Osteoblast (primary cell): ENCODE data around the gene GNB3. TPM values are rescaled to one million over a fixed set of nuclear protein-coding genes. Genes with fewer than 3 reads are reported as not detected.

Source experiments
- DNase-seq: peaks from one replicate; pipeline ENCODE4 v3.0.0; 2011; ENCODE audit warnings: low spot score, mixed read lengths; ENCODE audit not compliant: insufficient read length; ENCODE audit errors: missing footprints
- H2AFZ ChIP-seq: 2 replicates; pipeline ENCODE4 v1.6.0; 2011; ENCODE audit warnings: mild to moderate bottlenecking, low read length
- H3K27ac ChIP-seq: 2 replicates; pipeline ENCODE4 v1.5.1; 2011; ENCODE audit warnings: mild to moderate bottlenecking, low read depth, low read length, moderate library complexity
- H3K27me3 ChIP-seq: 2 replicates; pipeline ENCODE4 v1.6.0; 2012; ENCODE audit warnings: mild to moderate bottlenecking, control low read depth, inconsistent platforms, low read length, moderate library complexity; ENCODE audit not compliant: insufficient read depth
- H3K36me3 ChIP-seq: 2 replicates; pipeline ENCODE4 v1.5.1; 2011; ENCODE audit warnings: mild to moderate bottlenecking, low read length, control low read depth, moderate library complexity; ENCODE audit not compliant: insufficient read depth
- H3K4me1 ChIP-seq: 2 replicates; pipeline ENCODE4 v1.5.1; 2011; ENCODE audit warnings: mild to moderate bottlenecking, low read length, control low read depth, moderate library complexity; ENCODE audit not compliant: insufficient read depth
- H3K4me2 ChIP-seq: 2 replicates; pipeline ENCODE4 v1.6.0; 2011; ENCODE audit warnings: mild to moderate bottlenecking, low read length; ENCODE audit not compliant: insufficient read depth
- H3K4me3 ChIP-seq: fragments of 200-600 bp; sonication (generic); 3 replicates; pipeline ENCODE4 v1.5.1; 2012; ENCODE audit warnings: mild to moderate bottlenecking, low read length, inconsistent platforms; ENCODE audit not compliant: insufficient read depth
- H3K79me2 ChIP-seq: 2 replicates; pipeline ENCODE4 v1.6.0; 2012; ENCODE audit warnings: mild to moderate bottlenecking, low read length, control low read depth, inconsistent platforms; ENCODE audit not compliant: insufficient read depth
- H3K9me3 ChIP-seq: 2 replicates; pipeline ENCODE4 v1.5.1; 2011; ENCODE audit warnings: low read depth, low read length, control low read depth
- H4K20me1 ChIP-seq: 2 replicates; pipeline ENCODE4 v1.6.0; 2012; ENCODE audit warnings: mild to moderate bottlenecking, low read length, control low read depth; ENCODE audit not compliant: insufficient read depth
- total RNA-seq: library from RNA; depleted of rRNA; stranded (reverse); fragments of >200 nt; gene quantifications from 2 replicates; pipeline ENCODE4 v1.2.3, GENCODE V29; 2012
- TF ChIP-seq, protein P1 (sequence below): IDR thresholded peaks from 2 replicates; pipeline ENCODE4 v1.5.1; 2011; ENCODE audit warnings: mild to moderate bottlenecking, low read depth, low read length, moderate library complexity; ENCODE audit errors: extremely low read depth

The GNB3 gene
- total RNA-seq, 1 donor, result 1.4 TPM

DNA sequence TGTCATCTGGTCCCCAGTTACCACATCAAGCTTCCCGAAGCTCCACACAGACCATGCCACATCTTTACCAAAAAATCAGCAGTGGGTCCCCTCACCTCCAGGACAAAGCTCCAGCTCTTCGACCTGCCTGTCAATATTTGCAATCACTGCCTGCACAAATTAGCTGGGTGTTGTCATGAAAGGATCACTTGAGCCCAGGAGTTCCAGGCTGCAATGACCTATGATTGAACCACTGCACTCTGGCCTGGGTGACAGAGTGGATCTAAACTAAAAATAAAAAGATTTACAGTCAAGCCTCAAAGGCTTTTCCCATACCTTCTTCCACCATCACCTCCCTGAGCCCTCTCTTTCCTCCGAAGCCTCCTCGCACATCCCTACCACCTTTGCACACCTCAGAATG is 44.1 kb upstream of the GNB3 start:
- no peak overlapping the region for H3K4me2 ChIP-seq
- H4K20me1 ChIP-seq, result no peaks in the 10 kb centered on the region
- TF ChIP-seq, protein P1, sequence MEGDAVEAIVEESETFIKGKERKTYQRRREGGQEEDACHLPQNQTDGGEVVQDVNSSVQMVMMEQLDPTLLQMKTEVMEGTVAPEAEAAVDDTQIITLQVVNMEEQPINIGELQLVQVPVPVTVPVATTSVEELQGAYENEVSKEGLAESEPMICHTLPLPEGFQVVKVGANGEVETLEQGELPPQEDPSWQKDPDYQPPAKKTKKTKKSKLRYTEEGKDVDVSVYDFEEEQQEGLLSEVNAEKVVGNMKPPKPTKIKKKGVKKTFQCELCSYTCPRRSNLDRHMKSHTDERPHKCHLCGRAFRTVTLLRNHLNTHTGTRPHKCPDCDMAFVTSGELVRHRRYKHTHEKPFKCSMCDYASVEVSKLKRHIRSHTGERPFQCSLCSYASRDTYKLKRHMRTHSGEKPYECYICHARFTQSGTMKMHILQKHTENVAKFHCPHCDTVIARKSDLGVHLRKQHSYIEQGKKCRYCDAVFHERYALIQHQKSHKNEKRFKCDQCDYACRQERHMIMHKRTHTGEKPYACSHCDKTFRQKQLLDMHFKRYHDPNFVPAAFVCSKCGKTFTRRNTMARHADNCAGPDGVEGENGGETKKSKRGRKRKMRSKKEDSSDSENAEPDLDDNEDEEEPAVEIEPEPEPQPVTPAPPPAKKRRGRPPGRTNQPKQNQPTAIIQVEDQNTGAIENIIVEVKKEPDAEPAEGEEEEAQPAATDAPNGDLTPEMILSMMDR, result no peak
- peaks cover 6% of the 10 kb centered on the region for H3K27me3 ChIP-seq
- no peak overlapping the region for H2AFZ ChIP-seq
- no peaks in the 10 kb centered on the region for H3K9me3 ChIP-seq
- no peak for DNase-seq
- no peak overlapping the region for H3K27ac ChIP-seq
- no peaks in the 10 kb centered on the region for H3K36me3 ChIP-seq
- no peaks in the 10 kb centered on the region for H3K79me2 ChIP-seq
- H3K4me1 ChIP-seq, result peaks cover 10% of the 10 kb centered on the region
- no peak overlapping the region for H3K4me3 ChIP-seq

DNA sequence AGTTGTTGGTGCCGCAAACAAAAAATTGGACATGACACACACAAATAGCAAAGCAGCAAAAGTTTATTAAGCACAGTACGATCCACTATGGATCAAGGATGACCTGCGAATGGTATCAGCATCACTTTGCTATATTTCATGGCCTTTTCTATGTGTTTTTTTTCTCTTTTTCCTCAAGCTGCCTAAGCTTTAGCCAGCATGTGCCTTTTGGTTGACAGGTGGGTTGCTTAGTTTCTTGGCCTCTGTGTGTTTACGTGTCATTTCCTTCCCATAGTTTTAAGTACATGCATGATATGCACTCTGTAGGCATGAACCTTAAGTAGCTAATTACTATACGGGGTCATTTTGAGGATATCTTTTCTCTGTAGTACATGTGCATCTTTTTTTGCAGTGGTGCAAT is 41.6 kb upstream of the GNB3 start:
- no peaks in the 10 kb centered on the region for H3K9me3 ChIP-seq
- TF ChIP-seq, protein P1, result no peak
- no peak overlapping the region for H3K27ac ChIP-seq
- no peaks in the 10 kb centered on the region for H3K79me2 ChIP-seq
- H4K20me1 ChIP-seq, result no peaks in the 10 kb centered on the region
- H3K4me2 ChIP-seq, result no peak overlapping the region
- H3K36me3 ChIP-seq, result no peaks in the 10 kb centered on the region
- H2AFZ ChIP-seq, result no peak overlapping the region
- DNase-seq, result no peak
- H3K4me1 ChIP-seq, result no peaks in the 10 kb centered on the region
- no peak overlapping the region for H3K4me3 ChIP-seq
- no peaks in the 10 kb centered on the region for H3K27me3 ChIP-seq

DNA sequence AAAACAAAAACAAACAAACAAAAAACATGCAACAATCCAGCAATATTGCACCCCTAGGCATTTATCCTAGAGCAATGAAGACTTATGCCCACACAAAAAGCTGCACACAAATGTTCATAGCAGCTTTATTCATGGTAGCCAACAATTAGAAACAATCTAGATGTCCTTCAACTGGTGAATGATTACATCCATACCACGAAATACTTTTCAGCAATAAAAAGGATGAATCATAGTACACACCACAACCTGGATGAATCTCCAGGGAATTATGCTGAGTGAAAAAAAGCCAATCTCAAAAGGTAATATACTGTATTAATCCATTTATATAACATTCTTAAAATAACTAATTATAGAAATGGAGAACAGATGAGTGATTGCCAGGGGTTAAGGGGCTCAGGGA is 33.6 kb upstream of the GNB3 start:
- Histone ChIP-seq H4K20me1 (no peaks in the 10 kb centered on the region), H3K4me1 (no peaks in the 10 kb centered on the region)

DNA sequence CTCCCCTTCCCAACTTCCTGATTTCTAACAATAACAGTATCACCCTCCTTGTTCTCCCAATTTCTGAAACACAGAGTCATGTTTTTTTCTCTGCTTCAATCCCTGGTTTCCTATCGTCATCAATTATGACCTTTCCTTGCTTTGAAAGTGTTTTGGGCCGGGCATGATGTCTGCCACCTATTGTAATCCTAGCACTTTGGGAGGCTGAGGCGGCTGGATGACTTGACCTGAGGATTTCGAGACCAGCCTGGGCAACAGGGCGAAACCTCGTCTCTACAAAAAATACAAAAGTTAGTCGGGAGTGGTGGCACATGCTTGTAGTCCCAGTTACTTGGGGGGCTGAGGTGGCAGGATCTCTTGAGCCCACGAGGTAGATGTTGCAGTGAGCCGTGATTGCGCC is 31.7 kb upstream of the GNB3 start:
- H3K9me3 ChIP-seq, result no peaks in the 10 kb centered on the region
- no peaks in the 10 kb centered on the region for H4K20me1 ChIP-seq
- H2AFZ ChIP-seq, result no peak overlapping the region
- DNase-seq, result peak; percentile 1
- H3K4me2 ChIP-seq, result no peak overlapping the region
- H3K79me2 ChIP-seq, result no peaks in the 10 kb centered on the region
- H3K36me3 ChIP-seq, result no peaks in the 10 kb centered on the region
- TF ChIP-seq, protein P1, result no peak
- no peaks in the 10 kb centered on the region for H3K4me1 ChIP-seq
- peaks cover 3% of the 10 kb centered on the region for H3K27me3 ChIP-seq
- H3K4me3 ChIP-seq, result no peak overlapping the region
- no peak overlapping the region for H3K27ac ChIP-seq

More for the DNA sequence above, 33.6 kb upstream of the GNB3 start:
- Histone ChIP-seq H3K79me2 (no peaks in the 10 kb centered on the region), H2AFZ (no peak overlapping the region), H3K9me3 (no peaks in the 10 kb centered on the region), H3K27me3 (no peaks in the 10 kb centered on the region), H3K36me3 (no peaks in the 10 kb centered on the region), H3K4me2 (no peak overlapping the region), H3K27ac (no peak overlapping the region), H3K4me3 (no peak overlapping the region)
- TF ChIP-seq, protein P1, result no peak
- DNase-seq, result no peak
